Fibroblast of lung (primary cell): ENCODE data around the gene KCNJ4. TPM values are rescaled to one million over a fixed set of nuclear protein-coding genes. Genes with fewer than 3 reads are reported as not detected.

ENCODE experiments used
- DNase-seq, 2 donors: peaks; one replicate each; pipeline versions ENCODE4 v3.0.0 to v3.0.0-alpha.2; 2010; ENCODE audit warnings: low read depth in 2 of 2
- H2AFZ ChIP-seq: 2 replicates; pipeline ENCODE4 v1.5.1; 2012; ENCODE audit warnings: low read length, control low read depth, inconsistent platforms
- H3K27ac ChIP-seq: 2 replicates; pipeline ENCODE4 v1.5.1; 2011; ENCODE audit warnings: low read length, control low read depth; ENCODE audit not compliant: insufficient read depth
- H3K27me3 ChIP-seq: 2 replicates; pipeline ENCODE4 v1.5.1; 2011; ENCODE audit warnings: mild to moderate bottlenecking, low read length; ENCODE audit not compliant: control insufficient read depth, insufficient read depth
- H3K36me3 ChIP-seq: 2 replicates; pipeline ENCODE4 v1.5.1; 2011; ENCODE audit warnings: low read length; ENCODE audit not compliant: control insufficient read depth, insufficient read depth
- H3K4me1 ChIP-seq: 2 replicates; pipeline ENCODE4 v1.5.1; 2011; ENCODE audit warnings: low read length; ENCODE audit not compliant: control insufficient read depth, insufficient read depth; ENCODE audit errors: extremely low read depth
- H3K4me2 ChIP-seq: 2 replicates; pipeline ENCODE4 v1.5.1; 2011; ENCODE audit warnings: low read length, control low read depth; ENCODE audit not compliant: insufficient read depth; ENCODE audit errors: extremely low read depth
- H3K4me3 ChIP-seq, 4 experiments: fragments of 200-600 bp in 1 of 4; sonication (generic) in 1 of 4; replicated peaks in 1 of 4; 2 replicates each; pipeline ENCODE4 v1.5.1; 2011 to 2016; ENCODE audit warnings: low read length in 4 of 4, low read depth in 3 of 4, mild to moderate bottlenecking in 3 of 4, control low read depth in 2 of 4, inconsistent platforms in 1 of 4, mixed read lengths in 1 of 4; ENCODE audit not compliant: insufficient read depth in 1 of 4; ENCODE audit errors: control extremely low read depth in 1 of 4
- H3K79me2 ChIP-seq: 2 replicates; pipeline ENCODE4 v1.5.1; 2012; ENCODE audit warnings: mild to moderate bottlenecking, low read length, inconsistent platforms; ENCODE audit not compliant: control insufficient read depth, insufficient read depth
- H3K9ac ChIP-seq: 2 replicates; pipeline ENCODE4 v1.5.1; 2011; ENCODE audit warnings: mild to moderate bottlenecking, low read length, control low read depth; ENCODE audit not compliant: insufficient read depth
- H3K9me3 ChIP-seq: 2 replicates; pipeline ENCODE4 v1.5.1; 2012; ENCODE audit warnings: low read depth, low read length; ENCODE audit not compliant: control insufficient read depth, insufficient read depth
- H4K20me1 ChIP-seq: 2 replicates; pipeline ENCODE4 v1.5.1; 2011; ENCODE audit warnings: low read length; ENCODE audit not compliant: control insufficient read depth, insufficient read depth; ENCODE audit errors: extremely low read depth
- CTCF ChIP-seq, 2 donors: IDR thresholded peaks in 1 of 2; conservative IDR thresholded peaks in 1 of 2; 1 replicate in 1 of 2; 2 replicates in 1 of 2; pipeline ENCODE4 v1.5.1; 2011 to 2012; ENCODE audit warnings: low read length in 2 of 2, control low read depth in 1 of 2, inconsistent platforms in 1 of 2, low read depth in 1 of 2, mild to moderate bottlenecking in 1 of 2
- EZH2 ChIP-seq: IDR thresholded peaks from 2 replicates; pipeline ENCODE4 v1.5.1; 2012; ENCODE audit warnings: low read length, control low read depth, mild to moderate bottlenecking; ENCODE audit errors: missing control alignments
- polyA plus RNA-seq, 2 donors: library from polyadenylated mRNA; depleted of rRNA in 1 of 2; stranded (reverse) in 1 of 2; unstranded in 1 of 2; fragments of >200 nt; gene quantifications; 2 replicates each; pipeline ENCODE4 v1.2.1, GENCODE V29; 2011 to 2012; ENCODE audit warnings: missing spikeins in 1 of 2
- total RNA-seq: library from RNA; depleted of rRNA; stranded (reverse); fragments of >200 nt; gene quantifications from 2 replicates; pipeline ENCODE4 v1.2.1, GENCODE V29; 2014

Gene KCNJ4
- total and polyA plus RNA-seq, 2 donors (not counting 1 experiment from before 2014, with no cell fraction given): not detected

GRCh38 chr22:38416621-38417251 lies 38.3 kb downstream of the KCNJ4 start:
- Histone ChIP-seq H2AFZ (no peak overlapping the region), H3K9ac (no peak overlapping the region), H4K20me1 (no peaks in the 10 kb centered on the region), H3K4me2 (no peak overlapping the region), H3K27ac (no peak overlapping the region), H3K27me3 (no peaks in the 10 kb centered on the region), H3K9me3 (no peaks in the 10 kb centered on the region), H3K36me3 (no peaks in the 10 kb centered on the region), H3K4me3 (no peak overlapping the region), H3K79me2 (no peaks in the 10 kb centered on the region), H3K4me1 (no peaks in the 10 kb centered on the region)
- TF ChIP-seq EZH2 (no peak), CTCF (conservative IDR thresholded peaks at IDR 0.05 in 1 of 2, IDR thresholded peaks at IDR 0.05 in 1 of 2; ENCODE audit: low read depth in 1 of 2, low read length in 2 of 2) (no peak)
- no peak for DNase-seq

DNA sequence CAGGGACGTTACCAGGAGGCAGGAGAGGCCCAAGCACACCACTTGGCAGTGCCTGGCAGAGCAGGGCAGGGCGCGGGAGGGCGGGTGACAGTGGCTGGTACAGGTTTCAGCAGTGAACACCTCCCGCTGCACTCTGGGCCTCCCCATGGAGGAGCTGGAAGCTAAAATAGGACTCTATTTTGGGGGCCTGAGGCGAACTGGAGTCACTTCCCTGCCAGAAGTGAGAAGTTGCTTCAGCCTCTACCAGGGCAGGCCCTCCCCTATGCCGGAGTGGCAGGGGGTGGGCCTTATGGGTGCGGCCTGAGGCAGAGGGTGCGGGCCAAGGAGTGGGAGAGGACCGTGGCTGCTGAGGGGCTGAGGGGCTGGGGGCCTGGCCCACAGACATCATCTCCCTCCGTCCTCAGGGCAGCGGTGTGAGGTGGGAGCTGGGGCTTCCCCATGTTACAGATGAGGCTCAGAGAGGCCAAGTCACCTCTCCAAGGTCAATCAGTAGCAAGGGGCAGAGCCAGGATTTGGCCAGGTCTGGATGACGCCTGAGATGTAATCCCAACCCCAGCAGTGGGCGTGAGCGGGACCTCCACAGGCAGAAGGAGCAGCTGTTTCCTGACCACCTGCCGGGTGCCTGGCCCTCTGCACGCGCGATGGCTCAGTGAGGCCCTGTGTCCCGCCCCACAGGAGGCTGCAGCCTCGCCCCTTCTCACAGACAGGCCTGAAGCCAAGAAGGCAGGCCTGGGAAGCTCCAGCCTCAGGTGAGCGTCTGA lies 39.3 kb downstream of the KCNJ4 start:
- H3K4me1 ChIP-seq: no peaks in the 10 kb centered on the region
- no peaks in the 10 kb centered on the region for H3K79me2 ChIP-seq
- DNase-seq: no peak
- H3K4me3 ChIP-seq: no peak overlapping the region
- H3K27me3 ChIP-seq: no peaks in the 10 kb centered on the region
- no peak overlapping the region for H2AFZ ChIP-seq
- no peak overlapping the region for H3K9ac ChIP-seq
- H3K9me3 ChIP-seq: no peaks in the 10 kb centered on the region
- no peaks in the 10 kb centered on the region for H3K36me3 ChIP-seq
- H3K4me2 ChIP-seq: no peak overlapping the region
- H4K20me1 ChIP-seq: no peaks in the 10 kb centered on the region
- TF ChIP-seq EZH2 (no peak), CTCF (conservative IDR thresholded peaks at IDR 0.05 in 1 of 2, IDR thresholded peaks at IDR 0.05 in 1 of 2; ENCODE audit: low read depth in 1 of 2, low read length in 2 of 2) (no peak)
- no peak overlapping the region for H3K27ac ChIP-seq

- Histone ChIP-seq H3K4me2 (no peak overlapping the region), H3K9ac (no peak overlapping the region), H2AFZ (no peak overlapping the region), H3K9me3 (no peaks in the 10 kb centered on the region), H3K79me2 (no peaks in the 10 kb centered on the region), H3K27ac (no peak overlapping the region), H3K4me3 (no peak overlapping the region), H3K27me3 (no peaks in the 10 kb centered on the region), H4K20me1 (no peaks in the 10 kb centered on the region), H3K36me3 (no peaks in the 10 kb centered on the region), H3K4me1 (no peaks in the 10 kb centered on the region)
- TF ChIP-seq EZH2 (no peak), CTCF (conservative IDR thresholded peaks at IDR 0.05 in 1 of 2, IDR thresholded peaks at IDR 0.05 in 1 of 2; ENCODE audit: low read depth in 1 of 2, low read length in 2 of 2) (no peak)
- DNase-seq: no peak
These were observed 40.0 kb downstream of the KCNJ4 start for GRCh38 chr22:38415046-38415445.
